ENCODE measurements around the gene VCPKMT.

- TF ChIP-seq CTCF (IDR thresholded peaks at IDR 0.05) (no peak), POLR2A (IDR thresholded peaks at IDR 0.05) (no peak)
Observed at GRCh38 chr14:50139192-50139591, 22.8 kb upstream of the VCPKMT start.

Data from tibial nerve (tissue), 3 donors.